Activated B cell treated with CpG ODN at 0.5 μM for 24 hours (primary cell): ENCODE data around the gene APBB1IP. TPM values are rescaled to one million over a fixed set of nuclear protein-coding genes. Genes with fewer than 3 reads are reported as not detected.

Experiments used
- ATAC-seq: fragments of 200-7000 bp; cut with Tn5 transposase; one replicate; pipeline ENCODE4 v1.10.0; 2021; ENCODE audit warnings: low read depth, mild to moderate bottlenecking, moderate library complexity
- CTCF ChIA-PET: fragments of 350-600 bp; sonication (Branson Sonifier 250); formaldehyde crosslinking; loops from one replicate; lab custom pipeline; 2021; ENCODE audit warnings: antibody characterized with exemption; lab: Charles Lee
- POLR2A ChIA-PET: fragments of 350-600 bp; sonication (Branson Sonifier 250); formaldehyde crosslinking; loops from one replicate; lab custom pipeline; 2021; ENCODE audit warnings: antibody characterized with exemption; lab: Charles Lee
- DNase-seq: peaks from one replicate; pipeline ENCODE4 v3.0.0; 2022
- H3K27ac Mint-ChIP-seq: one replicate; pipeline ENCODE4 v1.8.0; 2020; ENCODE audit warnings: mixed read lengths
- H3K27me3 Mint-ChIP-seq: one replicate; pipeline ENCODE4 v1.8.0; 2021; ENCODE audit warnings: mixed read lengths
- H3K36me3 Mint-ChIP-seq: one replicate; pipeline ENCODE4 v1.8.0; 2021; ENCODE audit warnings: low read depth, mixed read lengths
- H3K4me1 Mint-ChIP-seq: one replicate; pipeline ENCODE4 v1.8.0; 2021; ENCODE audit warnings: mixed read lengths
- H3K4me3 Mint-ChIP-seq: one replicate; pipeline ENCODE4 v1.8.0; 2020; ENCODE audit warnings: mild to moderate bottlenecking, mixed read lengths
- H3K9me3 Mint-ChIP-seq: one replicate; pipeline ENCODE4 v1.8.0; 2020; ENCODE audit warnings: mixed read lengths
- CTCF ChIP-seq: fragments of 200-600 bp; IDR thresholded peaks from one replicate; pipeline ENCODE4 v1.8.0; 2022; ENCODE audit warnings: antibody characterized with exemption, mild to moderate bottlenecking
- intact Hi-C: fragments of 100-400 bp; cut with micrococcal nuclease; formaldehyde crosslinking; loops from one replicate; pipeline ENCODE4 v1.15.1; 2024
- total RNA-seq: library from RNA; stranded (reverse); gene quantifications from 2 replicates; pipeline ENCODE4 v1.2.3, GENCODE V29; 2022

The APBB1IP gene
- total RNA-seq, 1 donor from 2014 or later = 85.5 TPM

- POLR2A ChIA-PET = interaction anchor here (0.6 to 2.5 kb wide), 9 partner anchors 8 to 74 kb away, joined by 3 to 18 read pairs (median 7); partner anchors contain the start of gene APBB1IP
- no peak for TF ChIP-seq CTCF
- CTCF ChIA-PET = interaction anchor here (1.4 kb wide), 1 partner anchor 48 kb away, joined by 4 read pairs; no protein-coding TSS in a partner anchor
- peaks cover 76% of the 10 kb centered on the region for H3K4me1 Mint-ChIP-seq
- intact Hi-C loops = loop anchor here (2.0 kb wide), 1 partner anchor 15 kb away; no protein-coding TSS in a partner anchor
- peaks cover 37% of the 10 kb centered on the region for H3K36me3 Mint-ChIP-seq
- no peaks in the 10 kb centered on the region for H3K27me3 Mint-ChIP-seq
- no peak for ATAC-seq
- peak overlapping the region; percentile 91 for H3K27ac Mint-ChIP-seq
- DNase-seq = no peak
- H3K9me3 Mint-ChIP-seq = no peaks in the 10 kb centered on the region
- no peak overlapping the region for H3K4me3 Mint-ChIP-seq
Measured at GRCh38 chr10:26455567-26456315, 17.6 kb downstream of the APBB1IP start.

- ATAC-seq (peak; percentile 93), DNase-seq (no peak)
- intact Hi-C loops = loop anchor here (1.0 to 2.0 kb wide), 5 partner anchors 8 to 30 kb away; no protein-coding TSS in a partner anchor
Measured at GRCh38 chr10:26457088-26457487, 18.9 kb downstream of the APBB1IP start.

GRCh38 chr10:26460736-26461135, 22.6 kb downstream of the APBB1IP start:
- Mint-ChIP-seq H3K9me3 (no peaks in the 10 kb centered on the region), H3K4me1 (peaks cover 70% of the 10 kb centered on the region), H3K27me3 (no peaks in the 10 kb centered on the region), H3K27ac (peak overlapping the region; percentile 32), H3K36me3 (peaks cover 36% of the 10 kb centered on the region), H3K4me3 (no peak overlapping the region)
- CTCF ChIA-PET = interaction anchor here (1.6 kb wide), 1 partner anchor 36 kb away, joined by 3 read pairs; no protein-coding TSS in a partner anchor
- DNase-seq (no peak), ATAC-seq (no peak)
- TF ChIP-seq CTCF = no peak
- intact Hi-C loops = no loop called here
- POLR2A ChIA-PET = interaction anchor here (1.7 kb wide), 1 partner anchor 20 kb away, joined by 4 read pairs; no protein-coding TSS in a partner anchor

More at GRCh38 chr10:26457088-26457487, 18.9 kb downstream of the APBB1IP start:
- Mint-ChIP-seq H3K4me3 (peak overlapping the region; percentile 63), H3K36me3 (peaks cover 35% of the 10 kb centered on the region), H3K27me3 (no peaks in the 10 kb centered on the region), H3K4me1 (peaks cover 71% of the 10 kb centered on the region), H3K27ac (peak overlapping the region; percentile 91), H3K9me3 (no peaks in the 10 kb centered on the region)
- ChIA-PET CTCF (interaction anchor here (1.0 to 1.4 kb wide), 2 partner anchors 24 to 47 kb away, joined by 3 to 4 read pairs; no protein-coding TSS in a partner anchor), POLR2A (interaction anchor here (0.8 to 2.5 kb wide), 6 partner anchors 9 to 23 kb away, joined by 3 to 18 read pairs (median 8); partner anchors contain the start of gene APBB1IP)
- no peak for TF ChIP-seq CTCF

GRCh38 chr10:26463986-26464385, 25.8 kb downstream of the APBB1IP start:
- no peak for ATAC-seq
- ChIA-PET CTCF (no interaction called here), POLR2A (interaction anchor here (0.6 kb wide), 1 partner anchor 10 kb away, joined by 4 read pairs; no protein-coding TSS in a partner anchor)
- H3K4me3 Mint-ChIP-seq = no peak overlapping the region
- H3K9me3 Mint-ChIP-seq = no peaks in the 10 kb centered on the region
- H3K27me3 Mint-ChIP-seq = no peaks in the 10 kb centered on the region
- intact Hi-C loops = loop anchor here (1.0 kb wide), 1 partner anchor 8 kb away; no protein-coding TSS in a partner anchor
- peaks cover 73% of the 10 kb centered on the region for H3K4me1 Mint-ChIP-seq
- no peak for TF ChIP-seq CTCF
- H3K27ac Mint-ChIP-seq = peak overlapping the region; percentile 39
- DNase-seq = no peak
- peaks cover 45% of the 10 kb centered on the region for H3K36me3 Mint-ChIP-seq
